SW480 (cell line): ENCODE measurements around the gene LDLRAD4.

Experiments used
- DNase-seq: peaks from one replicate; pipeline ENCODE4 v3.0.0-alpha.2; 2016; ENCODE audit warnings: low spot score

Gene LDLRAD4

DNA sequence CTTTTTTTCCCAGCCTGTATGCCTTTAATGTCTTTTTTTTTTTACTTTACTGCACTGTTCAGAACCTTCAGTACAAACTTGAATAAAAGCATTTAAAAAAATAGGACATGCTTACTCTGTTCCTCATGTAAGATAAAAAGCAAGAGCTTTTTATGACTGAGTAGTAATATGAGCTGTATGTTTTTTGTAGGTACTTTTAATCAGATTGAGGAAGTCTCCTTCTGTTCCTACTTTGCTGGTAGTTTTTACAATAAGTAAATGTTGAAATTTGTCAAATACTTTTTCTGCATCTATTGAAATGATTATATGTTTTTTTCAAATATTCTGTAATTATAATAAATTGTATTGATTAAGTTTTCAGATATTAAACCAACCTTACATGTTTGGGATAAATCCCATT lies 318.0 kb downstream of the LDLRAD4 start:
- DNase-seq, result no peak

GRCh38 chr18:13537022-13537780 lies 318.6 kb downstream of the LDLRAD4 start:
- DNase-seq, result no peak

GRCh38 chr18:13538630-13539029 lies 320.1 kb downstream of the LDLRAD4 start:
- DNase-seq, result no peak

DNA sequence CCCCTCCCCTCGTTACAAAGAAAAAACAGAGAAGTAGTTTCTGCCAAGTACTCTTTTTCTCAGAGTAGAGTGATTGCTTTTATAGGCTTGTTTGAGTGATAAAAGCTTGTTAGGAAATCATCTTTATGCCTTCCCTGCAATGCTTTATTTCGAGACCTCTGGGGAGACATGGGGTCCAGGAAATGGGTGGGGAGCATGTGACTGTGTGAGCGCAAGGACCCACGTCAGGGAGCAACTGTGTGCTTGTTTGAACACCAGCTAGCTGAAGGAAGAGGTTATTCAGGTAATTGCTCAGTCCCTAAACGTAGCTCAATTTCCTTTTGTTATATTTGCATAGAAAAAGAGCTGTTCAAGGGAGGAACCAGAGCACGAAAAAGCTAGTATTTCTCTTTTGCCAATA lies 320.5 kb downstream of the LDLRAD4 start:
- no peak for DNase-seq

GRCh38 chr18:13539843-13540476 lies 321.4 kb downstream of the LDLRAD4 start:
- no peak for DNase-seq

DNA sequence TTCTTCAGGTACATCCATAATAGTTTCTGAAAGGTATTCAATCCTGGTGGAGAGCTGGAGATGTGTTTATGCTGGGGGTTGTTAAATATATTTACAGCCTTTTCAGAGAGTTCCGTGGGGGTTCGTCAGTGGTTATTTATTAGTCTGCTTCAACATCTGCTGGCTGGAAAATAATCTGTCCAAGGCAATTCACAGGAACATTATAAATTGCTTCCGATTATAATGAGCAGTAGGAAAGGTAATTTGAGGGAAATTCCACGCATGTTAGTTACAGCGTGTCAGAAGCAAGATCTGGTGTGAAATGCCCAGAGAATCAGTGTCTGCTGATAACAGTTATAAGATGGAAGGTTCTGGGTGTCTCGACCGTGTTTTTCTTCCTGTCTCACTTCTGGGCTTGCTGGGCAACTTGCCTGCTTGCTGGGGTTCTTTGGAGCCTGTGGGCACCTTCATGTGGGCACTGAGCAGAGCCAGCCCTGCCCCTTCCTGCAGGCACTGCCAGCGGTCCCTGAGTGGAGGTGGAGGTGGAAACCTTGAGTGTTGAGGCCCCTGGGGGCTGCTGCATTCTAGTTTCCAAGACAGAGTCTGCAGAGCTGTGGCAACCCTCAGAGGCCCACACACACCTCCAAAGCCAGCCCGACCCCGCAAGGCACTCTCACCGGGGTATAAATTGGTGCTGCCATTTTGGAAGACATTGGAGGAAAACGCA lies 322.1 kb downstream of the LDLRAD4 start:
- no peak for DNase-seq

DNA sequence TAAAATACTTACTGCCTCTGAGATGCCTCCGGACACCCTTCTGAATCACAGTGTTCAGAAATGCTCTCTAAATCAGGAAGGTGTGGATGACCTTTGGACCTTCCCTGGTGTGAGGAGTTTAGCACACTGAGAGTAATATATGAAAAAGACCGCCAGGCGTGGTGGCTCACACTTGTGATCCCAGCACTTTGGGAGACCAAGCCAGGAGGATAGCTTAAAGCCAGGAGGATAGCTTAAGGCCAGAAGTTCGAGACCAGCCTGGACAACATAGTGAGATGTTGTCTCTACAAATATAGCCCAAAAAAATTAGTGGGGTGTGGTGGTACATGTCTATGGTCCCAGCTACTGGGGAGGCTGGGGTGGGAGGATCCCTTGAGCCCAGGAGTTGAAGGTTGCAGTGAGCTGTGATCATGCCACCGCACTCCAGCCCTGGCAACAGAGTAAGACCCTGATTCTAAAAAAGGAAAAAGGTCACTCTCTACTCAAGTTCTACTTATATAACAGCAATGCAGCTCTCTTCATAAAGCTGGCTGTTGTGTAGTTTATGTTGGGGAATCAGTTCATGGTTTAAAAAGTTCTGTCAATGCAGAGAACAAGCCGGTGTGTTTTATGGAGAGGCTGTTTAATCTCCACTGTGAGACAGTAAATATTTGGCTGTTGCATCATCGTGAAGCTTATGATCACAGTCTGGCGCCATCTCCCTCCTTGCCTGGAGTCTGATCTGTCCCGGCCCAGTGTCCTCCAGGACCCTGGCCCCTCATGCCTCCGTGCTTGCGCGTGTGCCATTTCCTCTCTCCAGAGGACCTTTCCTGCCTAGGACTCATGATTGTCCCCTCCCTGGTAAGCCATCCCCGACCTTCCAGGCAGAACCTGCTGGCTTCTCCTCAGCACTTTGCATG lies 323.3 kb downstream of the LDLRAD4 start:
- DNase-seq, result peak; percentile 21

- no peak for DNase-seq
These were observed 323.9 kb downstream of the LDLRAD4 start for GRCh38 chr18:13542520-13542847.

DNA sequence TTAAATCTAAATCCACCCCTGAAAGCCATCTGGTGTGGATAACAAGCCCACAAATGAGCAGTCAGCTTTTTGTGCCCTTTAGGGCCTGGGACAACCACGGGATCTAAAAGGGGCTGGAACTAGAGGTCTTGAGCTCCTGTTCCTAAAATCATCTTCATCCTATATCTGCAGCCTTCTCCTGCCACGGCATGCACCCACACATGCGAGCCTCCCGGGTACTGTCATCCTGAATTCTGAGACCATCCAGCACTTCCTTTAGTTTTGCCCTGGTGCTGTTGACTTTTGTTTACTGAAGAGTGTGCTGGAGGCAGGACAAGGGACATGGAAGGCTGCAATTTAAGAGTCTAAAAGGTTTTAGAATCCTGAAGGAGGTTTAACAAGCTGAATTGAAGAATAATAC lies 324.6 kb downstream of the LDLRAD4 start:
- DNase-seq, result no peak

DNA sequence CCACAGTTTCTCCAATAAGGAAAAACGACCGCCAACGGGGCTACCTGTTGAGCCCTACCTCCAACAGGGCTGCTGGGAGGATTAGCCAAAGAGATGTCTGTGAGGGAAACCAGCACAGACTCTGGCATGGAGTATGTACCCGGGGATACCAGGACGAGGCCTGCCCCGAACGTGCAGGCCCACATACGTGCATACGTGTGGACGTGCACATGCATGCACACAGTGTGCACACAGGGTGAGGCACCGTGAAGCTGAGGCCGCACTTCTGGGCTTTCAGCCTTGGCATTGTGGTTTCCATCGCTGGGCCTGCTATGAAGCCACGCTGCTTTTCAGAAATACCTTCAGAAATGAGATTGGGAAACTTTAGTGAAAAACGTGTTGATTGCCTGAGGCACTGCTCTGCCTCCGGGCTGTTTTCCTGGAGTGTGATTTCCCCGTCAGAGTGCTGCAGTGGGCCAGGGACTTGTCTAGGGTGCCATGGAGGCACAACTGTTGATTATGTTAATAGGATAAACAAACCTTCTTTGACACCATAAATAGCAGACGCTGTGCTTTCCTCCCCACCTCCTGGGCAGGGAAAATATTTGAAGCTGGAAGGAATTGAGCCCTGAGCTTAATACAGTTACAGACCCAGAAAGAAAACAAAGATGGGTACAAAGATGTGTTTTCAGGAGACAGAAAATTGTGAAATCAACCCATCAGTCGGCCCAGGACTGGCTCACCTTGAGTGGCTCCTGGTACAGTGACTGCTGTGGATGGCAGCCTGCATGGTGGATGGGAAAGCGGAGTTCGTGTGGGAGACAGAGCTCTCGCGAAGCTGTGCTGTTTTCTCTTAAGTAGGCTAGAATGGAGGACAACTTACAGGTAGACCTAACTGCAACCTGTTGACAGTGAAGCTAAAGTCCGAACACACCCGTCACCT lies 325.5 kb downstream of the LDLRAD4 start:
- DNase-seq, result no peak

DNA sequence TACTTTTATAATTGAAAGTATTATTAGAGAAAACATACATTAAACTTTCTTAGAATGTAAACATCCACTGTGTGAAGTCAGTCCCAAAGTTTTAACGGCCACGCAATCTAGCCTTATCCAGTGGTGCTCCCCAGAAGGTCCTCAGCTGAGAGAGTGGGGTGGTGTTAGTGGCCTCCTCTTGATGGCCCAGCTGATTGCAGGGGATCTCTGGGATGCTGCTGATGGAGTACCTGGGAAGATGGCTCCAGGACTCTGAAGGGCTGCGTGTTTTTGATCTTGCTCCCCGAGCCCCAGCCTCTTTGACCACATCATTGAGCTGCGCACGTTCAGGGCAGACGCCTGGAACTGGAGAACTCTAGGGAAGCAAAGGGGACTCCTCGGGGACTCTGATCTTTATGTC lies 326.4 kb downstream of the LDLRAD4 start:
- DNase-seq, result no peak

DNA sequence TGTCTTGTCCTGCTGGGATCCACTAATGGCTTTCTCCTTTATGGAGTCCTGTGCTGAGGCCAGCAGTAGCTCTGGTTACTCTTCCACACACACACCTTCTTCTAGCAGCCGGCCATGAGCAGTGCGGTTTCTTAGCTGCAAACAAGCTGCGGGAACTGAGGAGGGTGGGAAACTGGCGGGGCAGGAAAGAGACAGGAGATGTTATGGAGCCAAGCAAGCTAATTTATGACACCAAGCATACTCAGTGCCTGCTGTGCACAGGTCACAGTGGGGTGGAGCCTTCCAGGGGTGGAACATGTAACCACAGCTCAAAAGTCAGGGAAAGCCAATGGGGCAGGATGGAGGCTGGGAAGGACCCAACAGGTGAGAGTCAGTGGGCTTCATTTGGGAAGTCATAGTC lies 327.0 kb downstream of the LDLRAD4 start:
- no peak for DNase-seq

- no peak for DNase-seq
These were observed 327.4 kb downstream of the LDLRAD4 start for GRCh38 chr18:13545955-13546354.

- no peak for DNase-seq
These were observed 328.1 kb downstream of the LDLRAD4 start for GRCh38 chr18:13546638-13547037.

DNA sequence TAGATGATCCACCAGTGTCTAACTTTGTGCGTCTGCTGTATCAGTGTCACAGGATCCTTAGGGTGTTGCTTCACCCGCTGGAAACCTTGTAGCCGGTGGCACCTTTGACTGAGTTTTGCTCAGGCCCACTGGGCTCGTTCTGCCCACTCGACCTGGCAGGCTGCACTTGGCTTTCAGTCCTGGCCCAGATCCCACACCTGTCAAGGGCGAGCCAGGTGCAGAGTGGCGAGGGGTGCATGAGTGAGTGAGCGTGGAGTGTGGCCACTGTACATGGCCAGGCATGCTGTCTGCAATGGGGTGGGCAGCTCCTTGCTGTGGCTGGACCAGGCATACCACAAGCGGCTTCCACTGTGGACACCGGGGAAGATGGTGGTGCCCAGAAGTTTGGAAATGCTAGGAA lies 328.8 kb downstream of the LDLRAD4 start:
- no peak for DNase-seq

DNA sequence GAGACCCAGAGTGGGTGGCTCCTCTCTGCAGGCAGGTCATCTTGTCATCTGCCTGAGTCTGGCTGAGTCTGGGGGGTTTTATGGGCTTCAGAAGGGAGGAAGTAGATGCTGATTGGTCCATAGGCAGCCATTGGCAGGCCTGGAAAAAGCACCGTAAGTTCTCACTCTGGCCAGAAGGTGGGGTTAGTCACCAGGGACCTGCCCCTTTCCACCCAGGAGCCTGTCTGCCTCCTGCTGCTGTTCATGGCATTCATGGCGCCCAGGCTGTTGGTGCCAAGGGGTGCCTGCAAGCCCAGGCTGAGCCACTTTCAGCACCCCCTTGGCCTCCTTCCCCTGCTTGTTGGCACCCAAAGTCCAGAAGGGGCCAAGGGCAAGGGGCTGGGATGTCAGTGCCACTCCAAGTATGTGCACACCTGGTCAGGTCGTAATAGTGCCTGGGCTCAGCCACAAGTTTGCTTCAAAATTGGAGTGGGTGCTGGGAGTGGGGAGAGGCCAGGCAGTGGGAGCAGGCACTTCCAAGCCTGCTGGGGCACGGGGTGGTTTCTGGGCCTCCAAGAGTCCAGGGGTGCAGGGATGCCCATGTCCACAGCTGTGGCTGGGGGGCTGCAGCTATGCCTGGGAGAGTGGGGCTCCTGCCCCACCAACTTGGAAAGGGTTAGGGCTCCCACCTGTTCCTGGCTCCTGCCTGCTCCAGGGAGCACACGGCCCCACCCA lies 329.7 kb downstream of the LDLRAD4 start:
- no peak for DNase-seq

DNA sequence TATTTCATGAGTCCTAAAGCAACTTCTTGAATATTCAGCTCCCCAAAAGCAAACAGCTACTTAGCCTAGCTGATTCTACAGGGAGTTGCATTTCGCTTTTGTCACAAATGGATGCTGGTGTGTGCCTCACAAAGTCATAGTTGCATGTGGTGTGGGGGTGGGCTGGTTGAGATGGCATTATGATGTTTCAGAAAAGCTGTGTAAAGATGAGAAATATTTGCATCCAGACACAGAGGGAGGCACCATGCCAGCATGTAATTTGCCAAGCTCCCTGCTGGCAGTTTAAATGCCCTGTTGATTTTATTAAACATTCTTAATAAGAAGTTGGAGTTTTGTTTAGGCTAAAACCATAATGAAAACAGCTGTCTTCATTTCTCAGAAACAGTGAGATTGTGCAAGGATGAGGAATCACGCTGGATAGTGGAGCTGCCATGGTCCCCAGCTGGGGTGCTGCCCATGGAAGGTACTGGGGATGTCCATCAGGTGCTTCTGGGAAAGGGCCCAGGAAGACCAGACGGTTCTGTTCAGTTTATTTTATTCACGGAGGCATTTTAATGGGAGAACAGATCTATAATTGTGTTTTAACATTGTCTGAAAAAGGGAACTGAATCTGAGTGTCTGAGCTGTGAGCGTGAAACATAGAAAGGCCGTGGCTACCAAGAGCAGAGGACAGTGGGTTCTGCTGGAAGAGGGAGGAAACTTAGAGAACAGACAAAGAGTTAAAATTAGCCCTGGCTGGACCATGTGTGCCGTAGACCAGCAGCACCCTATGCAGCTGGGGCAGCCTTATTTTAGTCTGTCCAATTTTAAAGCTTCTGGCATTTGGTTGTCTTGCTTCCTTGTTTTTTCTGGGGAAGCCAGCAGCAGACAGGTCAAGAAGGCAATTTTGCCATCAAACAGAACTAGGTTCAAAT lies 330.7 kb downstream of the LDLRAD4 start:
- DNase-seq, result no peak

DNA sequence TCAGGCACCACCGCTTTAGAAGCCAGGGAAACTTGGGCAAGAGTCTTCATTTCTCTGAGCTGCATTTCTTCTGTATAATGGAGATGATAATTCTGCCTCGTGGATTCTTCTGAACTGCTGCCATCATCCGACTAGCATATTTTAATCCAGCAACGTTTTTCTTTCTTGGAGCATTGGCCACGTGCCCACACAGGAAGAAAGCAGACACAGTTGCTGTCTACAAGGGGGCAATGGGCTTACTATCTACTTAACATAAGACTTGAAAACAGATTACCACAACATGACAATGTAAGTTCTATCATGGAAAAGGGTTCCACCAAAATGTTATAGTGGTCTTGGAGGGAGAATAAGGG lies 331.3 kb downstream of the LDLRAD4 start:
- DNase-seq, result no peak

DNA sequence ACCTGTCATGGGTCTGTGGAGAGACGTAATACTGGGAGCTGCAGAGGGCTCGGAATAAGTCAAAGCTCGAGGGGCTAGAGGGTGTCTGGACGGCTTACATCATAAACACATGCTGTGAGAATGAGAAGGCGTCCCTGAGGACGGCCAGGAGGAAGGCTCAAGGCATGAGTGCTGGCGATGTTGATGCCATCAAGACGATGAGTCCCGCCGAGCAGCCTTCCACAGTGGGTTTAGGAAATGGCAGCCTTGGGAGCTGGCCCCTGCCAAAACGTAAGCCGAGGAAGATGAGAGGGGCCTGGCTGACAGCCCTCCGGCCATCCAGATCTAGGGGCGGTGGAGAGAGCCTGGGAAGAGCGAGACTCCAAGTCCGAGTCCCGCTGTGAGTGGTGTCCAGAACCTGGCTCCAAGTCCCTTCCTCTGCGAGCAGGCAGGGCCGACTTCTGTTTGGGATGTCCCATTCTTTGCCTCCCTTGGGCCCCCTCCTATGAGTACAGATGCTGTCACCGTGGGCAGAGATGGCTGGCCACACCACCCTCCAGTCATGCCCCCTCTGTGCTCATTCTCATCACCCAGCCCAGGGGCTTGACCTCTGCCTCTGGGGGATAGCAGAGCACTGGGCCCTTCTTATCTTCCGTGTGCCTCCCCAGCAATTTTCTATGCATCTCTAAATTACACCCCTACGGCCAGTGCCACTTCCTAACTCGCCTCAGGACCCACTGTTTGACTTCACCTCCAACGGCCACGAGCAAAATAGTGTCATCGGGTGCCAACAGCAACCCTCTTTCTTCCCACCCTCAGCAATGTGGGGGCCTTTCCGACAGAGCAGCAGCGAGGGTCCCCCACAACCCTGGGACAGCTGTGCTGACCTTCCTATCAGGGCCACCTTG lies 332.1 kb downstream of the LDLRAD4 start:
- no peak for DNase-seq
